ENCODE data around the gene RELN.

The RELN gene

GRCh38 chr7:103711413-103711812, 278.0 kb downstream of the RELN start:
- no peak for DNase-seq

- no peak for DNase-seq
Measured at GRCh38 chr7:103710247-103710646, 279.2 kb downstream of the RELN start.

GRCh38 chr7:103706805-103707204, 282.7 kb downstream of the RELN start:
- no peak for DNase-seq

- DNase-seq = no peak
Measured at GRCh38 chr7:103705542-103705941, 283.9 kb downstream of the RELN start.

GRCh38 chr7:103704701-103705100, 284.8 kb downstream of the RELN start:
- no peak for DNase-seq

- no peak for DNase-seq
Measured at GRCh38 chr7:103702982-103703381, 286.5 kb downstream of the RELN start.

- no peak for DNase-seq
Measured at GRCh38 chr7:103702454-103702853, 287.0 kb downstream of the RELN start.

GRCh38 chr7:103699032-103699431, 290.4 kb downstream of the RELN start:
- DNase-seq = no peak

- no peak for DNase-seq
Measured at GRCh38 chr7:103698064-103698463, 291.4 kb downstream of the RELN start.

- DNase-seq = no peak
Measured at GRCh38 chr7:103695521-103695920, 293.9 kb downstream of the RELN start.

- no peak for DNase-seq
Measured at GRCh38 chr7:103694304-103694703, 295.2 kb downstream of the RELN start.

GRCh38 chr7:103691291-103691690, 298.2 kb downstream of the RELN start:
- no peak for DNase-seq

GRCh38 chr7:103690242-103690974, 299.1 kb downstream of the RELN start:
- no peak for DNase-seq

- DNase-seq = no peak
Measured at GRCh38 chr7:103689255-103689654, 300.2 kb downstream of the RELN start.

GRCh38 chr7:103687951-103688350, 301.5 kb downstream of the RELN start:
- DNase-seq = no peak

GRCh38 chr7:103687272-103687671, 302.2 kb downstream of the RELN start:
- DNase-seq = no peak

- no peak for DNase-seq
Measured at GRCh38 chr7:103686763-103687162, 302.7 kb downstream of the RELN start.

GRCh38 chr7:103686064-103686463, 303.4 kb downstream of the RELN start:
- DNase-seq = no peak

GRCh38 chr7:103685646-103686045, 303.8 kb downstream of the RELN start:
- DNase-seq = no peak

GRCh38 chr7:103683348-103683747, 306.1 kb downstream of the RELN start:
- no peak for DNase-seq

GRCh38 chr7:103680161-103681144, 309.0 kb downstream of the RELN start:
- DNase-seq = no peak

- no peak for DNase-seq
Measured at GRCh38 chr7:103679151-103680132, 310.0 kb downstream of the RELN start.

All from GOT3 (cell line).